ENCODE results near the gene SYNPR. TPM values are rescaled to one million over a fixed set of nuclear protein-coding genes. Genes with fewer than 3 reads are reported as not detected.

The SYNPR gene
- total RNA-seq, 1 donor from 2014 or later = 0.27 TPM

GRCh38 chr3:63386568-63386967 is 108.5 kb downstream of the SYNPR start:
- H3K27me3 ChIP-seq (ENCODE audit: insufficient read depth, low read length) = peaks cover 6% of the 10 kb centered on the region
- no peaks in the 10 kb centered on the region for H3K36me3 ChIP-seq (ENCODE audit: insufficient read depth, low read length)
- TF ChIP-seq EZH2 (IDR thresholded peaks at IDR 0.05; ENCODE audit: insufficient read depth, low read length) = no peak
- no peak for TF ChIP-seq CTCF (IDR thresholded peaks at IDR 0.05; ENCODE audit: insufficient read depth, low read depth, low read length)
- H3K9me3 ChIP-seq (ENCODE audit: insufficient read depth, low read depth, low read length) = no peaks in the 10 kb centered on the region
- no peak overlapping the region for H3K9ac ChIP-seq (ENCODE audit: low read length)
- Mint-ChIP-seq H3K4me3 (ENCODE audit: unreplicated experiment) (no peak overlapping the region), H3K9me3 (ENCODE audit: unreplicated experiment) (no peaks in the 10 kb centered on the region), H3K36me3 (ENCODE audit: low read depth, unreplicated experiment) (no peaks in the 10 kb centered on the region), H3K4me1 (ENCODE audit: low read depth, unreplicated experiment) (peaks cover 17% of the 10 kb centered on the region), H3K27ac (ENCODE audit: unreplicated experiment) (no peak overlapping the region), H3K27me3 (ENCODE audit: low read depth, unreplicated experiment) (peaks cover 10% of the 10 kb centered on the region)
- H3K4me3 ChIP-seq (ENCODE audit: insufficient read depth, low read depth, low read length) = no peak overlapping the region
- no peak overlapping the region for H3K4me2 ChIP-seq (ENCODE audit: low read length)
- H3K4me1 ChIP-seq (ENCODE audit: insufficient read depth, low read length) = peaks cover 17% of the 10 kb centered on the region
- H2AFZ ChIP-seq (ENCODE audit: low read depth, low read length) = no peak overlapping the region
- FAIRE-seq (no peak), DNase-seq (ENCODE audit: low read depth) (no peak)
- no peak overlapping the region for H3K27ac ChIP-seq (ENCODE audit: low read depth, low read length)
- H4K20me1 ChIP-seq (ENCODE audit: insufficient read depth, low read length) = no peaks in the 10 kb centered on the region
- no peaks in the 10 kb centered on the region for H3K79me2 ChIP-seq (ENCODE audit: insufficient read depth, low read length)

- Histone ChIP-seq H3K36me3 (ENCODE audit: insufficient read depth, low read length) (no peaks in the 10 kb centered on the region), H4K20me1 (ENCODE audit: insufficient read depth, low read length) (no peaks in the 10 kb centered on the region), H3K27ac (ENCODE audit: low read depth, low read length) (no peak overlapping the region), H2AFZ (ENCODE audit: low read depth, low read length) (no peak overlapping the region), H3K9ac (ENCODE audit: low read length) (no peak overlapping the region), H3K4me3 (ENCODE audit: insufficient read depth, low read depth, low read length) (no peak overlapping the region), H3K4me2 (ENCODE audit: low read length) (peak overlapping the region; percentile 37), H3K79me2 (ENCODE audit: insufficient read depth, low read length) (no peaks in the 10 kb centered on the region), H3K27me3 (ENCODE audit: insufficient read depth, low read length) (peaks cover 2% of the 10 kb centered on the region), H3K9me3 (ENCODE audit: insufficient read depth, low read depth, low read length) (no peaks in the 10 kb centered on the region), H3K4me1 (ENCODE audit: insufficient read depth, low read length) (peaks cover 17% of the 10 kb centered on the region)
- H3K4me3 Mint-ChIP-seq (ENCODE audit: unreplicated experiment) = no peak overlapping the region
- no peak for FAIRE-seq
- H3K9me3 Mint-ChIP-seq (ENCODE audit: unreplicated experiment) = no peaks in the 10 kb centered on the region
- TF ChIP-seq EZH2 (IDR thresholded peaks at IDR 0.05; ENCODE audit: insufficient read depth, low read length) (no peak), CTCF (IDR thresholded peaks at IDR 0.05; ENCODE audit: insufficient read depth, low read depth, low read length) (no peak)
- DNase-seq (ENCODE audit: low read depth) = peak; percentile 83
- H3K36me3 Mint-ChIP-seq (ENCODE audit: low read depth, unreplicated experiment) = no peaks in the 10 kb centered on the region
- H3K4me1 Mint-ChIP-seq (ENCODE audit: low read depth, unreplicated experiment) = peaks cover 17% of the 10 kb centered on the region
- peak overlapping the region; percentile 27 for H3K27ac Mint-ChIP-seq (ENCODE audit: unreplicated experiment)
- H3K27me3 Mint-ChIP-seq (ENCODE audit: low read depth, unreplicated experiment) = peaks cover 10% of the 10 kb centered on the region
These were observed 109.5 kb downstream of the SYNPR start for GRCh38 chr3:63387568-63387967.

GRCh38 chr3:63390710-63391230 is 112.7 kb downstream of the SYNPR start:
- FAIRE-seq (no peak), DNase-seq (ENCODE audit: low read depth) (peak; percentile 38)
- H3K4me1 ChIP-seq (ENCODE audit: insufficient read depth, low read length) = peaks cover 17% of the 10 kb centered on the region
- no peak overlapping the region for H3K4me3 Mint-ChIP-seq (ENCODE audit: unreplicated experiment)
- H3K27ac ChIP-seq (ENCODE audit: low read depth, low read length) = no peak overlapping the region
- H3K4me3 ChIP-seq (ENCODE audit: insufficient read depth, low read depth, low read length) = no peak overlapping the region
- no peak overlapping the region for H3K27ac Mint-ChIP-seq (ENCODE audit: unreplicated experiment)
- H3K9ac ChIP-seq (ENCODE audit: low read length) = no peak overlapping the region
- H4K20me1 ChIP-seq (ENCODE audit: insufficient read depth, low read length) = no peaks in the 10 kb centered on the region
- no peaks in the 10 kb centered on the region for H3K36me3 Mint-ChIP-seq (ENCODE audit: low read depth, unreplicated experiment)
- H3K27me3 ChIP-seq (ENCODE audit: insufficient read depth, low read length) = no peaks in the 10 kb centered on the region
- H3K36me3 ChIP-seq (ENCODE audit: insufficient read depth, low read length) = no peaks in the 10 kb centered on the region
- no peak overlapping the region for H2AFZ ChIP-seq (ENCODE audit: low read depth, low read length)
- no peaks in the 10 kb centered on the region for H3K9me3 ChIP-seq (ENCODE audit: insufficient read depth, low read depth, low read length)
- H3K27me3 Mint-ChIP-seq (ENCODE audit: low read depth, unreplicated experiment) = peaks cover 10% of the 10 kb centered on the region
- peaks cover 17% of the 10 kb centered on the region for H3K4me1 Mint-ChIP-seq (ENCODE audit: low read depth, unreplicated experiment)
- TF ChIP-seq CTCF (IDR thresholded peaks at IDR 0.05; ENCODE audit: insufficient read depth, low read depth, low read length) (no peak), EZH2 (IDR thresholded peaks at IDR 0.05; ENCODE audit: insufficient read depth, low read length) (no peak)
- no peaks in the 10 kb centered on the region for H3K79me2 ChIP-seq (ENCODE audit: insufficient read depth, low read length)
- H3K4me2 ChIP-seq (ENCODE audit: low read length) = no peak overlapping the region
- no peaks in the 10 kb centered on the region for H3K9me3 Mint-ChIP-seq (ENCODE audit: unreplicated experiment)
